ENCODE measurements around the gene PPM1H. TPM values are rescaled to one million over a fixed set of nuclear protein-coding genes. Genes with fewer than 3 reads are reported as not detected.

PPM1H gene
- total RNA-seq, 1 donor from 2014 or later, result 0.79 TPM

GRCh38 chr12:62604871-62605270, 330.1 kb downstream of the PPM1H start:
- Histone ChIP-seq H3K27me3 (ENCODE audit: control insufficient read depth, insufficient read depth, low read length) (no peaks in the 10 kb centered on the region), H3K36me3 (ENCODE audit: control insufficient read depth, insufficient read depth, low read length) (no peaks in the 10 kb centered on the region), H3K4me3 (ENCODE audit: low read depth, low read length) (no peak overlapping the region)
- FAIRE-seq (no peak), DNase-seq (ENCODE audit: low read depth) (peak; percentile 19)
- TF ChIP-seq CTCF (IDR thresholded peaks at IDR 0.05; ENCODE audit: insufficient read depth, low read length, severe bottlenecking), result no peak

GRCh38 chr12:62604373-62604772, 330.6 kb downstream of the PPM1H start:
- no peak for DNase-seq (ENCODE audit: low read depth)
- H3K4me3 ChIP-seq (ENCODE audit: low read depth, low read length), result no peak overlapping the region
- FAIRE-seq, result no peak
- no peaks in the 10 kb centered on the region for H3K36me3 ChIP-seq (ENCODE audit: control insufficient read depth, insufficient read depth, low read length)
- H3K27me3 ChIP-seq (ENCODE audit: control insufficient read depth, insufficient read depth, low read length), result no peaks in the 10 kb centered on the region
- TF ChIP-seq CTCF (IDR thresholded peaks at IDR 0.05; ENCODE audit: insufficient read depth, low read length, severe bottlenecking), result no peak

GRCh38 chr12:62603811-62604098, 331.2 kb downstream of the PPM1H start:
- H3K4me3 ChIP-seq (ENCODE audit: low read depth, low read length), result peak overlapping the region; percentile 64
- FAIRE-seq (no peak), DNase-seq (ENCODE audit: low read depth) (no peak)
- TF ChIP-seq CTCF (IDR thresholded peaks at IDR 0.05; ENCODE audit: insufficient read depth, low read length, severe bottlenecking), result no peak
- H3K36me3 ChIP-seq (ENCODE audit: control insufficient read depth, insufficient read depth, low read length), result no peaks in the 10 kb centered on the region
- H3K27me3 ChIP-seq (ENCODE audit: control insufficient read depth, insufficient read depth, low read length), result no peaks in the 10 kb centered on the region

DNA sequence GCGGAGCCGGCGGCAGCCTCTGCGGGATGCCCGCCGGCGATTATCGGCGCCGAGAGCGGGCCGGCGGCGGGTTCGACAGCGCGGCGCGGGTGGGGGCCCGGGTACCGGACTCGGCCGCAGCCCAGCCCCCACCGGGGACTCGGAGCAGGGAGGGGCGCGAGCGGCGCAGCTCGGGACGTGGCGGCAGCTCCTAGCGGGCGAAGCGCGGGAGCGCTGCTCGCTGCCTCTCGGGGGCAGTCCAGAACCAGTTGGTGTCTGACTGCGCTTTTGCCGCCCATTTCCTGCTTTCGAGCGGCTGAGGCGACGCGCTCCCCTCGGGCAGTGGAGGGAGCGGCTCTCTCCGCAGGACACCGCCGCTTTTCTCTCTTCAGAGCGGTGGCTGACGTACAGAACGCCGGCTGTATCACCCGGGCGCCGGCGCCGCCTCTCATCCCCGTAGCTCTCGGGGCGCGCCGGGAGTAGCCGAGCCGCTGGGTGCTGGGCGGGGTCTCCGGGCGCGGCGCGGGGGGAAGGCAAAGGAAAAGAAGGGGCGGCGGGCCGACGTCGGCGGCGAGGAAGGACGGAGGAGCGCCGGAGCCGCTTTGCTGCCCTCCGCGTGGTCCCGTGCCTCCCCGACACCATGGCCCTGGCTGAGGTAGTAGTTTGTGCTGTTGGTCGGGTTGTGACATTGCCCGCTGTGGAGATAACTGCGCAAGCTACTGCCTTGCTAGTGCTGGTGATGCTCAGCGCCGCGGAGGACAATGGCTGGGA, 331.7 kb downstream of the PPM1H start:
- H3K27me3 ChIP-seq (ENCODE audit: control insufficient read depth, insufficient read depth, low read length), result no peaks in the 10 kb centered on the region
- H3K36me3 ChIP-seq (ENCODE audit: control insufficient read depth, insufficient read depth, low read length), result no peaks in the 10 kb centered on the region
- FAIRE-seq (no peak), DNase-seq (ENCODE audit: low read depth) (peak; percentile 83)
- H3K4me3 ChIP-seq (ENCODE audit: low read depth, low read length), result peak overlapping the region; percentile 64
- peak; percentile 73 for TF ChIP-seq CTCF (IDR thresholded peaks at IDR 0.05; ENCODE audit: insufficient read depth, low read length, severe bottlenecking)

DNA sequence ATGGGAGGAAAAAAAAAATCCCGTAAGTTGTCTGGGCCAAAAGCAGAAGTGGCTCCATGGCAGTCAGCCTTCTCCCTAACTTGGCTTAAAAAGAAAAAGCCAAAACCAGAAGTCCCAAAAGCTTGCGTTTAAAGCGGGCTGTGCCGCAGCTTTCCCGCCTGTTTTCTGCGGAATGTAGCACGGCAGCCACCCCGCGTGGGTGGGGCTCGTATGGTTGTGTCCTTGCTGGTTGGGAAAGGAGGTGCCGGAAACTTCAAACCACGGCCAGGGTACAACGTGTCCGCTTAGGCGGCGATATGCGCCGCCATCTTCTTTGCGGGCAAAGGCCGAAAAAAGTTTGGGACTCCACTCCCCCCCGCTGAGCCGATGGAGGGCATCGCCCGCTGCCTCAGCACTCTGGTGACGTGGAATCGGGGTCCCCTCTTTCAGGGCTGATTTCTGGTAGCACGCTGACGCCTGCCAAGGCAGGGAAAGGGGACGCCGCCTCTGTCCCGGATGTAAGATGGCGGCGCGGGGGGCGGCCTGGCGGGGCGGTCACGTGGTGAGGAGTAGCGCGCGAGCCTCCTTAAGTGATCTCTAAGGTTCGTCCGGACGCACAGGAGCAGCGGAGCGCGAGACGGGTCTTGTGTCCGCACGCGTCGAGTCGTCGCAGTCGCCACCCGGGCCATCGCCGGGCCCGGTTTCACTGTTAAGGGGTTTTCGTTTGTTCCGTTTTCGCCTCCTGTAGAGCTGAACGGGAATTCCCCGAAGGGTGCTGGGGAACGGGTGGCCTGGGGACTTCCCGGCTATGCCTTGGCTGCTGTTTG, 332.5 kb downstream of the PPM1H start:
- no peak for FAIRE-seq
- Histone ChIP-seq H3K4me3 (ENCODE audit: low read depth, low read length) (peak overlapping the region; percentile 64), H3K36me3 (ENCODE audit: control insufficient read depth, insufficient read depth, low read length) (no peaks in the 10 kb centered on the region), H3K27me3 (ENCODE audit: control insufficient read depth, insufficient read depth, low read length) (no peaks in the 10 kb centered on the region)
- TF ChIP-seq CTCF (IDR thresholded peaks at IDR 0.05; ENCODE audit: insufficient read depth, low read length, severe bottlenecking), result no peak
- peak; percentile 81 for DNase-seq (ENCODE audit: low read depth)
